DOHH2 (cell line): Measurements from ENCODE around the gene ZBTB43.

Source experiments
- H3F3A ChIP-seq: fragments of 200-600 bp; sonication (generic), shearing (Covaris generic); 2 replicates; pipeline ENCODE4 v1.6.0; 2016; ENCODE audit warnings: antibody characterized with exemption, mild to moderate bottlenecking; ENCODE audit not compliant: control insufficient read depth, insufficient read depth
- H3K27ac ChIP-seq: fragments of 200-600 bp; sonication (generic); 2 replicates; pipeline ENCODE4 v1.5.1; 2014; ENCODE audit warnings: low read depth, mild to moderate bottlenecking, low read length, moderate library complexity
- H3K27me3 ChIP-seq: fragments of 200-600 bp; sonication (generic); 2 replicates; pipeline ENCODE4 v1.6.1; 2014; ENCODE audit warnings: mild to moderate bottlenecking, low read length, mixed read lengths; ENCODE audit not compliant: control insufficient read depth
- H3K36me3 ChIP-seq: fragments of 200-600 bp; sonication (generic); 2 replicates; pipeline ENCODE4 v1.6.1; 2014; ENCODE audit warnings: mild to moderate bottlenecking, low read length, moderate library complexity, mixed read lengths; ENCODE audit not compliant: control insufficient read depth
- H3K4me1 ChIP-seq: fragments of 200-600 bp; sonication (generic); 2 replicates; pipeline ENCODE4 v1.6.1; 2014; ENCODE audit warnings: mild to moderate bottlenecking, low read length, mixed read lengths; ENCODE audit not compliant: control insufficient read depth
- H3K4me2 ChIP-seq: fragments of 200-600 bp; sonication (generic); 2 replicates; pipeline ENCODE4 v1.6.0; 2014; ENCODE audit warnings: mild to moderate bottlenecking, low read length, moderate library complexity
- H3K4me3 ChIP-seq: fragments of 200-600 bp; sonication (generic); 2 replicates; pipeline ENCODE4 v1.5.1; 2014; ENCODE audit warnings: mild to moderate bottlenecking, low read length, mixed read lengths
- H3K79me2 ChIP-seq: fragments of 200-600 bp; sonication (generic); 2 replicates; pipeline ENCODE4 v1.6.1; 2014; ENCODE audit warnings: mild to moderate bottlenecking, low read length, mixed read lengths; ENCODE audit not compliant: control insufficient read depth
- H3K9me2 ChIP-seq: fragments of 200-600 bp; sonication (generic); replicated peaks from 2 replicates; pipeline ENCODE4 v1.6.1; 2014; ENCODE audit warnings: mild to moderate bottlenecking, low read length, mixed read lengths; ENCODE audit not compliant: control insufficient read depth
- H3K9me3 ChIP-seq: fragments of 200-600 bp; sonication (generic); 2 replicates; pipeline ENCODE4 v1.6.1; 2014; ENCODE audit warnings: antibody characterized with exemption, low read length, mixed read lengths; ENCODE audit not compliant: control insufficient read depth, insufficient read depth
- H4K20me1 ChIP-seq: fragments of 200-600 bp; sonication (generic); 2 replicates; pipeline ENCODE4 v1.6.0; 2014; ENCODE audit warnings: low read depth, mild to moderate bottlenecking, antibody characterized with exemption, low read length, moderate library complexity; ENCODE audit not compliant: control insufficient read depth, insufficient read depth
- CTCF ChIP-seq: fragments of 200-600 bp; sonication (generic); IDR thresholded peaks from one replicate; pipeline ENCODE4 v1.5.1; 2014; ENCODE audit warnings: antibody characterized with exemption, mild to moderate bottlenecking, low read depth, low read length; ENCODE audit not compliant: poor library complexity, severe bottlenecking
- EZH2phosphoT487 ChIP-seq: fragments of 200-600 bp; sonication (generic); IDR thresholded peaks from 2 replicates; pipeline ENCODE4 v1.6.1; 2017; ENCODE audit warnings: borderline replicate concordance, mild to moderate bottlenecking, antibody characterized with exemption, low read length, moderate library complexity, mixed read lengths

The ZBTB43 gene

GRCh38 chr9:126860077-126860756 is 55.4 kb downstream of the ZBTB43 start, which contains the start of gene ZBTB34:
TSS of gene ZBTB34 (plus strand) at chr9:126860639. CDS start at chr9:126879400, 18,761 bp downstream.
- TF ChIP-seq CTCF, result peak; percentile 99
- TF ChIP-seq EZH2phosphoT487, result no peak
- peaks cover 39% of the 10 kb centered on the region for H3K79me2 ChIP-seq
- H3K27ac ChIP-seq, result peak within 1 kb of the TSS; percentile 71

GRCh38 chr9:126860757-126861466 is 56.1 kb downstream of the ZBTB43 start:
- H3F3A ChIP-seq, result peaks cover 15% of the 10 kb centered on the region
- H3K27me3 ChIP-seq, result peaks cover 18% of the 10 kb centered on the region
- H3K79me2 ChIP-seq, result peaks cover 39% of the 10 kb centered on the region
- TF ChIP-seq CTCF (no peak), EZH2phosphoT487 (no peak)
- peak overlapping the region; percentile 71 for H3K27ac ChIP-seq
- peaks cover 34% of the 10 kb centered on the region for H3K4me1 ChIP-seq
- H3K4me2 ChIP-seq, result peak overlapping the region; percentile 98
- H3K4me3 ChIP-seq, result peak overlapping the region; percentile 74
- H4K20me1 ChIP-seq, result peaks cover 4% of the 10 kb centered on the region; the same call in 1 of the 2 replicates
- H3K36me3 ChIP-seq, result peaks cover 26% of the 10 kb centered on the region
- H3K9me2 ChIP-seq, result no peaks in the 10 kb centered on the region
- no peaks in the 10 kb centered on the region for H3K9me3 ChIP-seq

More at GRCh38 chr9:126860077-126860756, 55.4 kb downstream of the ZBTB43 start, which contains the start of gene ZBTB34:
- H3K4me3 ChIP-seq, result peak within 1 kb of the TSS; percentile 83
- no peaks in the 10 kb centered on the region for H3K9me2 ChIP-seq
- peaks cover 34% of the 10 kb centered on the region for H3K4me1 ChIP-seq
- H3F3A ChIP-seq, result peaks cover 15% of the 10 kb centered on the region
- H3K27me3 ChIP-seq, result peaks cover 18% of the 10 kb centered on the region
- peaks cover 25% of the 10 kb centered on the region for H3K36me3 ChIP-seq
- H3K9me3 ChIP-seq, result no peaks in the 10 kb centered on the region
- peak within 1 kb of the TSS; percentile 98 for H3K4me2 ChIP-seq
- H4K20me1 ChIP-seq, result peaks cover 4% of the 10 kb centered on the region; the same call in 1 of the 2 replicates

GRCh38 chr9:126861707-126862103 is 56.9 kb downstream of the ZBTB43 start:
- peaks cover 44% of the 10 kb centered on the region for H3K79me2 ChIP-seq
- H3F3A ChIP-seq, result peaks cover 15% of the 10 kb centered on the region
- peaks cover 31% of the 10 kb centered on the region for H3K36me3 ChIP-seq
- no peak for TF ChIP-seq CTCF
- no peak for TF ChIP-seq EZH2phosphoT487
- H3K9me2 ChIP-seq, result no peaks in the 10 kb centered on the region
- H3K4me3 ChIP-seq, result peak overlapping the region; percentile 74
- peak overlapping the region; percentile 98 for H3K4me2 ChIP-seq
- H3K27me3 ChIP-seq, result peaks cover 14% of the 10 kb centered on the region; the same call in 1 of the 2 replicates
- no peaks in the 10 kb centered on the region for H3K9me3 ChIP-seq
- H3K4me1 ChIP-seq, result peaks cover 34% of the 10 kb centered on the region
- H4K20me1 ChIP-seq, result peaks cover 4% of the 10 kb centered on the region; the same call in 1 of the 2 replicates
- peak overlapping the region; percentile 71 for H3K27ac ChIP-seq
